ENCODE results near the gene LPAR1. TPM values are rescaled to one million over a fixed set of nuclear protein-coding genes. Genes with fewer than 3 reads are reported as not detected.

LPAR1 gene
- total RNA-seq, 3 donors from 2014 or later, result 27.5 to 44.9 (median 30.3) TPM

- ATAC-seq (peak; percentile 70), DNase-seq (no peak)
- Histone ChIP-seq H3K4me1 (ENCODE audit: low read depth) (peaks cover 30% of the 10 kb centered on the region), H3K36me3 (ENCODE audit: low read depth) (no peaks in the 10 kb centered on the region), H3K4me3 (no peak overlapping the region), H3K9me3 (no peaks in the 10 kb centered on the region)
- intact Hi-C loops (cut with DNase I, micrococcal nuclease), result no loop called here
- no peak for TF ChIP-seq CTCF (IDR thresholded peaks at IDR 0.05)
Measured at GRCh38 chr9:111016016-111016415, 22.3 kb downstream of the LPAR1 start.

GRCh38 chr9:111013707-111014106 lies 24.6 kb downstream of the LPAR1 start:
- no peak for TF ChIP-seq CTCF (IDR thresholded peaks at IDR 0.05)
- no peaks in the 10 kb centered on the region for H3K36me3 ChIP-seq (ENCODE audit: low read depth)
- no peak overlapping the region for H3K4me3 ChIP-seq
- intact Hi-C loops (cut with DNase I, micrococcal nuclease), result no loop called here
- no peak for ATAC-seq
- no peaks in the 10 kb centered on the region for H3K9me3 ChIP-seq
- peaks cover 30% of the 10 kb centered on the region for H3K4me1 ChIP-seq (ENCODE audit: low read depth)
- DNase-seq, result no peak

- intact Hi-C loops (cut with DNase I, micrococcal nuclease), result no loop called here
- DNase-seq, result no peak
- TF ChIP-seq CTCF (IDR thresholded peaks at IDR 0.05), result no peak
- H3K4me3 ChIP-seq, result no peak overlapping the region
- no peaks in the 10 kb centered on the region for H3K36me3 ChIP-seq (ENCODE audit: low read depth)
- H3K9me3 ChIP-seq, result no peaks in the 10 kb centered on the region
- peak; percentile 81 for ATAC-seq
- H3K4me1 ChIP-seq (ENCODE audit: low read depth), result peaks cover 30% of the 10 kb centered on the region
Measured at GRCh38 chr9:111013250-111013649, 25.0 kb downstream of the LPAR1 start.

GRCh38 chr9:111008158-111009075 lies 29.9 kb downstream of the LPAR1 start:
- intact Hi-C loops (cut with DNase I, micrococcal nuclease), result no loop called here
- H3K36me3 ChIP-seq (ENCODE audit: low read depth), result no peaks in the 10 kb centered on the region

GRCh38 chr9:111005746-111006470 lies 32.4 kb downstream of the LPAR1 start:
- Histone ChIP-seq H3K4me1 (ENCODE audit: low read depth) (peaks cover 11% of the 10 kb centered on the region), H3K36me3 (ENCODE audit: low read depth) (no peaks in the 10 kb centered on the region), H3K9me3 (no peaks in the 10 kb centered on the region), H3K4me3 (no peak overlapping the region)
- DNase-seq, result peak in 1 of 3 donors; percentile 29
- no peak for TF ChIP-seq CTCF (IDR thresholded peaks at IDR 0.05)
- intact Hi-C loops (cut with DNase I, micrococcal nuclease), result no loop called here
- ATAC-seq, result peak; percentile 98

More at GRCh38 chr9:111008158-111009075, 29.9 kb downstream of the LPAR1 start:
- peaks cover 12% of the 10 kb centered on the region for H3K4me1 ChIP-seq (ENCODE audit: low read depth)
- DNase-seq, result no peak
- ATAC-seq, result no peak
- no peaks in the 10 kb centered on the region for H3K9me3 ChIP-seq
- H3K4me3 ChIP-seq, result no peak overlapping the region
- no peak for TF ChIP-seq CTCF (IDR thresholded peaks at IDR 0.05)

Measured in mucosa of descending colon (tissue), 3 donors.